HepG2 (cell line): Measurements from ENCODE around the gene PDK2. TPM values are rescaled to one million over a fixed set of nuclear protein-coding genes. Genes with fewer than 3 reads are reported as not detected.

Experiments
- BCL6 ChIP-seq: IDR thresholded peaks from 2 replicates; pipeline ENCODE4 v1.6.1; 2016; ENCODE audit warnings: missing genetic modification reagents, missing compliant biosample characterization
- CBFB ChIP-seq: sonication (generic); formaldehyde crosslinking; IDR thresholded peaks from 2 replicates; pipeline ENCODE4 v1.4.0; 2020; ENCODE audit warnings: missing genetic modification reagents
- CHD4 ChIP-seq: fragments of 200-600 bp; sonication (generic); IDR thresholded peaks from 2 replicates; pipeline ENCODE4 v1.7.0; 2017; ENCODE audit warnings: mild to moderate bottlenecking, low read length, borderline replicate concordance
- FOXP1 ChIP-seq, 2 experiments: fragments of 450-650 bp in 1 of 2; IDR thresholded peaks; 2 replicates each; pipeline ENCODE4 v1.6.1; 2017 to 2018; ENCODE audit warnings: antibody characterized with exemption in 1 of 2
- IRF2 ChIP-seq: IDR thresholded peaks from 2 replicates; pipeline ENCODE4 v1.6.1; 2018; ENCODE audit warnings: missing genetic modification reagents, missing compliant biosample characterization
- KDM2A ChIP-seq: sonication (generic); formaldehyde crosslinking; IDR thresholded peaks from 2 replicates; pipeline ENCODE4 v1.4.0; 2020; ENCODE audit warnings: low read depth, missing genetic modification reagents, borderline replicate concordance
- MIER3 ChIP-seq: IDR thresholded peaks from 2 replicates; pipeline ENCODE4 v1.6.1; 2016; ENCODE audit warnings: missing compliant biosample characterization, borderline replicate concordance
- NFYC ChIP-seq: IDR thresholded peaks from 2 replicates; pipeline ENCODE4 v1.6.1; 2016; ENCODE audit warnings: missing genetic modification reagents, missing compliant biosample characterization
- NR2C2 ChIP-seq: sonication (generic); formaldehyde crosslinking; IDR thresholded peaks from 2 replicates; pipeline ENCODE4 v1.4.0; 2020; ENCODE audit warnings: missing genetic modification reagents, mild to moderate bottlenecking, moderate library complexity, borderline replicate concordance
- PHB2 ChIP-seq: fragments of 450-650 bp; IDR thresholded peaks from 2 replicates; pipeline ENCODE4 v1.6.1; 2018; ENCODE audit not compliant: partially characterized antibody
- RAD51 ChIP-seq: fragments of 450-650 bp; IDR thresholded peaks from 2 replicates; pipeline ENCODE4 v1.6.1; 2016; ENCODE audit warnings: borderline replicate concordance
- RBM39 ChIP-seq: fragments of 200-400 bp; formaldehyde crosslinking; IDR thresholded peaks from one replicate; pipeline ENCODE4 v1.6.1; 2018; ENCODE audit warnings: antibody characterized with exemption, mild to moderate bottlenecking, low read depth, low read length; ENCODE audit not compliant: poor library complexity, severe bottlenecking
- SIN3B ChIP-seq: fragments of 150-350 bp; IDR thresholded peaks from 2 replicates; pipeline ENCODE4 v1.6.1; 2014; ENCODE audit warnings: low read length
- SIX4 ChIP-seq: sonication (generic); formaldehyde crosslinking; IDR thresholded peaks from 2 replicates; pipeline ENCODE4 v1.4.0; 2020; ENCODE audit warnings: missing genetic modification reagents
- SMAD9 ChIP-seq: sonication (generic); formaldehyde crosslinking; IDR thresholded peaks from 2 replicates; pipeline ENCODE4 v1.5.1; 2020; ENCODE audit warnings: mild to moderate bottlenecking, missing genetic modification reagents
- SMYD3 ChIP-seq: sonication (generic); formaldehyde crosslinking; IDR thresholded peaks from 2 replicates; pipeline ENCODE4 v1.8.1; 2023; ENCODE audit warnings: mild to moderate bottlenecking, missing genetic modification reagents
- ZNF180 ChIP-seq: sonication (generic); formaldehyde crosslinking; IDR thresholded peaks from 2 replicates; pipeline ENCODE4 v1.4.0; 2020; ENCODE audit warnings: low read depth, missing genetic modification reagents, borderline replicate concordance
- ZNF383 ChIP-seq: sonication (generic); formaldehyde crosslinking; IDR thresholded peaks from 2 replicates; pipeline ENCODE4 v1.4.0; 2020; ENCODE audit warnings: missing genetic modification reagents, mild to moderate bottlenecking, borderline replicate concordance
- ZNF614 ChIP-seq: IDR thresholded peaks from 2 replicates; pipeline ENCODE4 v1.6.1; 2018; ENCODE audit warnings: missing biosample characterization, missing genetic modification reagents, inconsistent platforms, borderline replicate concordance
- ZNF839 ChIP-seq: sonication (generic); formaldehyde crosslinking; IDR thresholded peaks from 2 replicates; pipeline ENCODE4 v1.4.0; 2020; ENCODE audit warnings: missing genetic modification reagents, mild to moderate bottlenecking, borderline replicate concordance
- ZNF850 ChIP-seq: sonication (generic); formaldehyde crosslinking; conservative IDR thresholded peaks from 2 replicates; pipeline ENCODE4 v1.9.0; 2021; ENCODE audit warnings: mild to moderate bottlenecking, missing genetic modification reagents
- polyA plus RNA-seq, 8 experiments: library from polyadenylated mRNA; depleted of rRNA in 3 of 8; stranded (reverse) in 7 of 8; unstranded in 1 of 8; fragments of >200 nt; fragmentation: Illumina TruSeq in 4 of 8; extraction: Trizol in 4 of 8; gene quantifications; 2 replicates each; pipeline versions ENCODE4 v1.2.1 to v1.2.3, GENCODE V29; 2011 to 2016; ENCODE audit warnings: low read depth in 4 of 8, missing spikeins in 1 of 8, mixed read lengths in 1 of 8; ENCODE audit not compliant: insufficient read depth in 1 of 8
- total RNA-seq, 5 experiments: library from RNA; depleted of rRNA; stranded (reverse); fragments of >200 nt; fragmentation: Illumina TruSeq; extraction: Trizol; gene quantifications; 2 replicates each; pipeline ENCODE4 v1.2.3, GENCODE V29; 2016; ENCODE audit warnings: low read depth in 1 of 5
- TF ChIP-seq, protein P1 (sequence below): sonication (generic); formaldehyde crosslinking; IDR thresholded peaks from 2 replicates; pipeline ENCODE4 v1.4.0; 2020; ENCODE audit warnings: mild to moderate bottlenecking, missing genetic modification reagents
- TF ChIP-seq, protein P2 (sequence below): sonication (generic); formaldehyde crosslinking; IDR thresholded peaks from 2 replicates; pipeline ENCODE4 v1.4.0; 2020; ENCODE audit warnings: missing genetic modification reagents, borderline replicate concordance
- TF ChIP-seq, protein P3 (sequence below): sonication (generic); formaldehyde crosslinking; IDR thresholded peaks from 2 replicates; pipeline ENCODE4 v1.4.0; 2020; ENCODE audit warnings: missing genetic modification reagents, borderline replicate concordance

The PDK2 gene
- total and polyA plus RNA-seq, 2 of the 13 experiments (the other 11 are each of a cell fraction or from before 2014, with no cell fraction given) = 18.5 to 59.7 TPM

DNA sequence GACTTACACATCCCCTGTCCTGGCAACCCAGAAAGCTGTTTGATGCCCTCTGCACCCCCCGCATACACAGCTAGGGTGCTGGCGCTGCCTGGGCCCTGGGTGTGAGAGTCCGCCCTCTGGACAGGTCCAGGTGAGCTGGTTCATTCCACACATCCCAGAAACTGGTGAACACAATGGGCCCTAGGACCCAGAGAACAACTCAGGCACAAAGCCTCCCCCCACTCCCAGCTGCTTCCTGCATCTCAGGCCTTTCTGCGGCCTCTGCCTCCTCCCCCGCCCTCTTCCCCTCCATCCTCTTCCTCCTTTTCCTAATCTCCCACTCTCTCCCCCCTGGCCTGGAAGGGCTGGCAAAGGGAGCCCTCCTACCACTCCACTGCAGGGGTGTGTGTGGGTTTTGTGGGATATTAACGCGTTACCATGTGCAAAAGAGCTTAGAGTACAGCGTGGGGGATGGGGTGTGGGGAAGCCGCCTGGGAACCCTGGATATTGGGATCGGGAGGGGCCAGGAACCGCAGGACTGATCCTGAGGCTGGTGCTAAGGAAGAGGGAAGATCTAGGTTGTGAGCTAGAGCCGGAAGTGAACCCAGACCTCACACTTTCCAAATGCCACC is 56.9 kb downstream of the PDK2 start (continued):
- TF ChIP-seq ZNF850 (CRISPR knock-in tag) (no peak), ZNF383 (CRISPR knock-in tag) (no peak), MIER3 (CRISPR knock-in tag) (0 out of 2 replicates have a peak, but pooled peaks have one; percentile 30), ZNF614 (0 out of 2 replicates have a peak, but pooled peaks have one; percentile 25), NR2C2 (no peak), SMAD9 (CRISPR knock-in tag) (no peak), KDM2A (CRISPR knock-in tag) (peak; percentile 68; the same call in 1 of the 2 replicates), SIX4 (no peak), NFYC (no peak), BCL6 (peak; percentile 52), CHD4 (no peak), ZNF839 (CRISPR knock-in tag) (no peak), IRF2 (CRISPR knock-in tag) (peak; percentile 70; the same call in 1 of the 2 replicates), FOXP1 (IDR thresholded peaks at IDR 0.05) (no peak), FOXP1 (CRISPR knock-in tag; IDR thresholded peaks at IDR 0.05) (0 out of 2 replicates have a peak, but pooled peaks have one; percentile 22), PHB2 (no peak), CBFB (peak; percentile 22; the same call in 1 of the 2 replicates), ZNF180 (no peak), RAD51 (no peak), RBM39 (no peak), SIN3B (no peak), SMYD3 (CRISPR knock-in tag) (no peak)
- TF ChIP-seq, protein P1, sequence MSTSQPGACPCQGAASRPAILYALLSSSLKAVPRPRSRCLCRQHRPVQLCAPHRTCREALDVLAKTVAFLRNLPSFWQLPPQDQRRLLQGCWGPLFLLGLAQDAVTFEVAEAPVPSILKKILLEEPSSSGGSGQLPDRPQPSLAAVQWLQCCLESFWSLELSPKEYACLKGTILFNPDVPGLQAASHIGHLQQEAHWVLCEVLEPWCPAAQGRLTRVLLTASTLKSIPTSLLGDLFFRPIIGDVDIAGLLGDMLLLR (CRISPR knock-in tag) = no peak
- TF ChIP-seq, protein P2, sequence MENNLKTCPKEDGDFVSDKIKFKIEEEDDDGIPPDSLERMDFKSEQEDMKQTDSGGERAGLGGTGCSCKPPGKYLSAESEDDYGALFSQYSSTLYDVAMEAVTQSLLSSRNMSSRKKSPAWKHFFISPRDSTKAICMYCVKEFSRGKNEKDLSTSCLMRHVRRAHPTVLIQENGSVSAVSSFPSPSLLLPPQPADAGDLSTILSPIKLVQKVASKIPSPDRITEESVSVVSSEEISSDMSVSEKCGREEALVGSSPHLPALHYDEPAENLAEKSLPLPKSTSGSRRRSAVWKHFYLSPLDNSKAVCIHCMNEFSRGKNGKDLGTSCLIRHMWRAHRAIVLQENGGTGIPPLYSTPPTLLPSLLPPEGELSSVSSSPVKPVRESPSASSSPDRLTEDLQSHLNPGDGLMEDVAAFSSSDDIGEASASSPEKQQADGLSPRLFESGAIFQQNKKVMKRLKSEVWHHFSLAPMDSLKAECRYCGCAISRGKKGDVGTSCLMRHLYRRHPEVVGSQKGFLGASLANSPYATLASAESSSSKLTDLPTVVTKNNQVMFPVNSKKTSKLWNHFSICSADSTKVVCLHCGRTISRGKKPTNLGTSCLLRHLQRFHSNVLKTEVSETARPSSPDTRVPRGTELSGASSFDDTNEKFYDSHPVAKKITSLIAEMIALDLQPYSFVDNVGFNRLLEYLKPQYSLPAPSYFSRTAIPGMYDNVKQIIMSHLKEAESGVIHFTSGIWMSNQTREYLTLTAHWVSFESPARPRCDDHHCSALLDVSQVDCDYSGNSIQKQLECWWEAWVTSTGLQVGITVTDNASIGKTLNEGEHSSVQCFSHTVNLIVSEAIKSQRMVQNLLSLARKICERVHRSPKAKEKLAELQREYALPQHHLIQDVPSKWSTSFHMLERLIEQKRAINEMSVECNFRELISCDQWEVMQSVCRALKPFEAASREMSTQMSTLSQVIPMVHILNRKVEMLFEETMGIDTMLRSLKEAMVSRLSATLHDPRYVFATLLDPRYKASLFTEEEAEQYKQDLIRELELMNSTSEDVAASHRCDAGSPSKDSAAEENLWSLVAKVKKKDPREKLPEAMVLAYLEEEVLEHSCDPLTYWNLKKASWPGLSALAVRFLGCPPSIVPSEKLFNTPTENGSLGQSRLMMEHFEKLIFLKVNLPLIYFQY (CRISPR knock-in tag) = no peak
- TF ChIP-seq, protein P3, sequence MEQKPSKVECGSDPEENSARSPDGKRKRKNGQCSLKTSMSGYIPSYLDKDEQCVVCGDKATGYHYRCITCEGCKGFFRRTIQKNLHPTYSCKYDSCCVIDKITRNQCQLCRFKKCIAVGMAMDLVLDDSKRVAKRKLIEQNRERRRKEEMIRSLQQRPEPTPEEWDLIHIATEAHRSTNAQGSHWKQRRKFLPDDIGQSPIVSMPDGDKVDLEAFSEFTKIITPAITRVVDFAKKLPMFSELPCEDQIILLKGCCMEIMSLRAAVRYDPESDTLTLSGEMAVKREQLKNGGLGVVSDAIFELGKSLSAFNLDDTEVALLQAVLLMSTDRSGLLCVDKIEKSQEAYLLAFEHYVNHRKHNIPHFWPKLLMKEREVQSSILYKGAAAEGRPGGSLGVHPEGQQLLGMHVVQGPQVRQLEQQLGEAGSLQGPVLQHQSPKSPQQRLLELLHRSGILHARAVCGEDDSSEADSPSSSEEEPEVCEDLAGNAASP (CRISPR knock-in tag) = 0 out of 2 replicates have a peak, but pooled peaks have one; percentile 53
